ENCODE results near the gene AARSD1. TPM values are rescaled to one million over a fixed set of nuclear protein-coding genes. Genes with fewer than 3 reads are reported as not detected.

AARSD1 gene
- total and polyA plus RNA-seq, 2 donors (not counting 3 experiments of a cell fraction or from before 2014, with no cell fraction given), result 42.8 to 53.2 TPM

GRCh38 chr17:42985225-42985624 is 21.0 kb upstream of the AARSD1 start:
- Histone ChIP-seq H3K27me3 (ENCODE audit: control insufficient read depth in 2 of 2, insufficient read depth in 2 of 2, low read length in 2 of 2) (no peaks in the 10 kb centered on the region), H3K9me1 (replicated peaks; ENCODE audit: control insufficient read depth, extremely low read depth, insufficient read depth, low read length) (no peaks in the 10 kb centered on the region), H3K27ac (ENCODE audit: insufficient read depth, low read depth, low read length) (peak overlapping the region; percentile 68), H3K79me2 (ENCODE audit: control insufficient read depth, insufficient read depth, low read length) (peaks cover 16% of the 10 kb centered on the region), H3K4me2 (ENCODE audit: insufficient read depth, low read length) (peak overlapping the region; percentile 23), H3K9me3 (replicated peaks; ENCODE audit: control insufficient read depth, insufficient read depth, low read length) (no peaks in the 10 kb centered on the region), H3K4me3 (replicated peaks in 1 of 3; ENCODE audit: insufficient read depth in 1 of 3, low read depth in 1 of 3, low read length in 3 of 3) (no peak overlapping the region), H2AFZ (ENCODE audit: low read depth, low read length) (peak overlapping the region; percentile 20), H4K20me1 (replicated peaks; ENCODE audit: control insufficient read depth, extremely low read depth, insufficient read depth, low read length) (no peaks in the 10 kb centered on the region), H3K4me1 (ENCODE audit: control insufficient read depth, extremely low read depth, insufficient read depth, low read length) (peaks cover 21% of the 10 kb centered on the region), H3K9ac (replicated peaks; ENCODE audit: extremely low read depth, insufficient read depth, low read length) (no peak overlapping the region), H3K36me3 (ENCODE audit: control insufficient read depth in 2 of 2, extremely low read depth in 1 of 2, insufficient read depth in 2 of 2, low read length in 2 of 2) (peaks cover 8 to 10% of the 10 kb centered on the region in 2 experiments)
- CTCF ChIA-PET, result interaction anchor here (0.6 to 3.9 kb wide), 2 partner anchors 13 to 56 kb away, joined by 3 to 22 read pairs; partner anchors contain the start of gene RPL27
- intact Hi-C loops (cut with micrococcal nuclease), result no loop called here
- TF ChIP-seq POLR2AphosphoS5 (IDR thresholded peaks at IDR 0.05; ENCODE audit: insufficient read depth, low read depth, low read length), result no peak
- no peak for TF ChIP-seq JUN (IDR thresholded peaks at IDR 0.05; ENCODE audit: borderline replicate concordance, insufficient read depth, insufficient read length, low read depth)
- TF ChIP-seq FOS (IDR thresholded peaks at IDR 0.05; ENCODE audit: borderline replicate concordance, insufficient read depth, low read length), result no peak
- no peak for TF ChIP-seq MAX (IDR thresholded peaks at IDR 0.05; ENCODE audit: insufficient read depth, insufficient read length)
- no peak for TF ChIP-seq POLR2A (IDR thresholded peaks at IDR 0.05; ENCODE audit: low read depth, low read length)
- TF ChIP-seq CTCF (IDR thresholded peaks at IDR 0.05; ENCODE audit: extremely low read depth in 1 of 2, insufficient read depth in 1 of 2, low read depth in 1 of 2, low read length in 2 of 2), result no peak
- no peak for TF ChIP-seq EZH2 (IDR thresholded peaks at IDR 0.05; ENCODE audit: borderline replicate concordance, low read depth, low read length, severe bottlenecking)
- no peak for TF ChIP-seq GATA2 (IDR thresholded peaks at IDR 0.05; ENCODE audit: insufficient read depth, insufficient read length, low read depth, low read length)
- no peak for TF ChIP-seq MYC (IDR thresholded peaks at IDR 0.05; ENCODE audit: low read depth, low read length)
- DNase-seq (ENCODE audit: low read depth, low spot score) (peak; percentile 62), FAIRE-seq (peak; percentile 58)
- no TSS peak for BruUV-seq (replicated peaks)
- dilution Hi-C loops (cut with MboI; ENCODE audit: extremely low pct_ligation_motif_present, low sequenced_read_pairs), result no loop called here
- POLR2A ChIA-PET, result interaction anchor here (1.4 kb wide), 1 partner anchor 13 kb away, joined by 3 read pairs; the partner anchor contains the start of gene RPL27

Measured in endothelial cell of umbilical vein (primary cell).